WTC11 (cell line): ENCODE results near the gene PANK4.

ENCODE experiments used
- CBFB ChIP-seq: sonication (generic); formaldehyde crosslinking; IDR thresholded peaks from 2 replicates; pipeline ENCODE4 v1.8.1; 2022; ENCODE audit warnings: mild to moderate bottlenecking, low read depth, missing genetic modification reagents
- JAZF1 ChIP-seq: fragments of 250-450 bp; sonication (Bioruptor Pico); IDR thresholded peaks from 2 replicates; pipeline ENCODE4 v1.9.0; 2021; ENCODE audit warnings: moderate library complexity, mild to moderate bottlenecking, inconsistent platforms
- JUN ChIP-seq: sonication (generic); formaldehyde crosslinking; IDR thresholded peaks from 2 replicates; pipeline ENCODE4 v1.8.0; 2023; ENCODE audit warnings: mild to moderate bottlenecking, missing genetic modification reagents
- NFYB ChIP-seq: sonication (generic); formaldehyde crosslinking; conservative IDR thresholded peaks from 2 replicates; pipeline ENCODE4 v1.8.0; 2022; ENCODE audit warnings: low read depth, missing genetic modification reagents
- NR2C2 ChIP-seq: sonication (generic); formaldehyde crosslinking; IDR thresholded peaks from 2 replicates; pipeline ENCODE4 v1.8.0; 2022; ENCODE audit warnings: mild to moderate bottlenecking, missing genetic modification reagents
- TP53 ChIP-seq: sonication (generic); formaldehyde crosslinking; IDR thresholded peaks from 2 replicates; pipeline ENCODE4 v1.8.1; 2023; ENCODE audit warnings: mild to moderate bottlenecking, missing genetic modification reagents
- ZNF138 ChIP-seq: sonication (generic); formaldehyde crosslinking; conservative IDR thresholded peaks from 2 replicates; pipeline ENCODE4 v1.8.1; 2022; ENCODE audit warnings: mild to moderate bottlenecking, moderate library complexity, missing genetic modification reagents
- TF ChIP-seq, protein P1 (sequence below): fragments of 200-600 bp; IDR thresholded peaks from 2 replicates; pipeline ENCODE4 v1.8.0; 2022; ENCODE audit warnings: antibody characterized with exemption
- TF ChIP-seq, protein P2 (sequence below): sonication (generic); formaldehyde crosslinking; IDR thresholded peaks from 2 replicates; pipeline ENCODE4 v1.8.1; 2022; ENCODE audit warnings: low read depth, mild to moderate bottlenecking, moderate library complexity, missing genetic modification reagents, borderline replicate concordance
- TF ChIP-seq, protein P3 (sequence below): fragments of 250-450 bp; sonication (Bioruptor Pico); IDR thresholded peaks from 2 replicates; pipeline ENCODE4 v1.9.0; 2021; ENCODE audit warnings: mild to moderate bottlenecking
- TF ChIP-seq, protein P4 (sequence below): sonication (generic); formaldehyde crosslinking; IDR thresholded peaks from 2 replicates; pipeline ENCODE4 v1.8.1; 2022; ENCODE audit warnings: low read depth, missing genetic modification reagents, borderline replicate concordance
- TF ChIP-seq, protein P5 (sequence below): sonication (generic); formaldehyde crosslinking; IDR thresholded peaks from 2 replicates; pipeline ENCODE4 v1.8.1; 2023; ENCODE audit warnings: mild to moderate bottlenecking, moderate library complexity, missing genetic modification reagents
- TF ChIP-seq, protein P6 (sequence below): sonication (generic); formaldehyde crosslinking; IDR thresholded peaks from 2 replicates; pipeline ENCODE4 v1.8.0; 2022; ENCODE audit warnings: mild to moderate bottlenecking, missing genetic modification reagents
- TF ChIP-seq, protein P7 (sequence below): sonication (generic); formaldehyde crosslinking; IDR thresholded peaks from 2 replicates; pipeline ENCODE4 v1.8.1; 2023; ENCODE audit warnings: mild to moderate bottlenecking, missing genetic modification reagents, moderate library complexity

DNA sequence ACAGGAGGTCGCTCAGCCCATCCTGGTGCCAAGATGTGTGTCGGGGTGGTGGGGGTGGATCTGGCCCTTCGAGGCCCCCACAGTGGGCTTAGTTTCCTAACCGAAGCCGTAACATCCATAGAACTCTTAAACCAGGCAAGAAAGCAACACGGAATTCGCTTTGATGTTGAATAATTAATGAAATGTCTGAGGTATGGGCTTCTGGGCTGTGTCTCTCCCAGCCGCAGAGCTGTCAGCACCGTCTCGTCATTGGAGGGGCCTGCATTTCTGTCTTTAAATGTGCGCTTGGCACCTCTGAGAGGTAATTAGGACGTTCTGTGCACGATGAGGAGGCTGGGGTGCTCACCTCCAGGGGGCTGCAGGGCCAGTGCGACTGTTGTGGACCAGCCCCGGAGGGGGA lies 63.6 kb downstream of the PANK4 start:
- TF ChIP-seq, protein P1, sequence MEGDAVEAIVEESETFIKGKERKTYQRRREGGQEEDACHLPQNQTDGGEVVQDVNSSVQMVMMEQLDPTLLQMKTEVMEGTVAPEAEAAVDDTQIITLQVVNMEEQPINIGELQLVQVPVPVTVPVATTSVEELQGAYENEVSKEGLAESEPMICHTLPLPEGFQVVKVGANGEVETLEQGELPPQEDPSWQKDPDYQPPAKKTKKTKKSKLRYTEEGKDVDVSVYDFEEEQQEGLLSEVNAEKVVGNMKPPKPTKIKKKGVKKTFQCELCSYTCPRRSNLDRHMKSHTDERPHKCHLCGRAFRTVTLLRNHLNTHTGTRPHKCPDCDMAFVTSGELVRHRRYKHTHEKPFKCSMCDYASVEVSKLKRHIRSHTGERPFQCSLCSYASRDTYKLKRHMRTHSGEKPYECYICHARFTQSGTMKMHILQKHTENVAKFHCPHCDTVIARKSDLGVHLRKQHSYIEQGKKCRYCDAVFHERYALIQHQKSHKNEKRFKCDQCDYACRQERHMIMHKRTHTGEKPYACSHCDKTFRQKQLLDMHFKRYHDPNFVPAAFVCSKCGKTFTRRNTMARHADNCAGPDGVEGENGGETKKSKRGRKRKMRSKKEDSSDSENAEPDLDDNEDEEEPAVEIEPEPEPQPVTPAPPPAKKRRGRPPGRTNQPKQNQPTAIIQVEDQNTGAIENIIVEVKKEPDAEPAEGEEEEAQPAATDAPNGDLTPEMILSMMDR = no peak
- TF ChIP-seq, protein P2, sequence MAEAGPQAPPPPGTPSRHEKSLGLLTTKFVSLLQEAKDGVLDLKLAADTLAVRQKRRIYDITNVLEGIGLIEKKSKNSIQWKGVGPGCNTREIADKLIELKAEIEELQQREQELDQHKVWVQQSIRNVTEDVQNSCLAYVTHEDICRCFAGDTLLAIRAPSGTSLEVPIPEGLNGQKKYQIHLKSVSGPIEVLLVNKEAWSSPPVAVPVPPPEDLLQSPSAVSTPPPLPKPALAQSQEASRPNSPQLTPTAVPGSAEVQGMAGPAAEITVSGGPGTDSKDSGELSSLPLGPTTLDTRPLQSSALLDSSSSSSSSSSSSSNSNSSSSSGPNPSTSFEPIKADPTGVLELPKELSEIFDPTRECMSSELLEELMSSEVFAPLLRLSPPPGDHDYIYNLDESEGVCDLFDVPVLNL = no peak
- TF ChIP-seq TP53 (CRISPR knock-in tag) = no peak
- TF ChIP-seq ZNF138 (CRISPR knock-in tag) = no peak
- TF ChIP-seq, protein P3, sequence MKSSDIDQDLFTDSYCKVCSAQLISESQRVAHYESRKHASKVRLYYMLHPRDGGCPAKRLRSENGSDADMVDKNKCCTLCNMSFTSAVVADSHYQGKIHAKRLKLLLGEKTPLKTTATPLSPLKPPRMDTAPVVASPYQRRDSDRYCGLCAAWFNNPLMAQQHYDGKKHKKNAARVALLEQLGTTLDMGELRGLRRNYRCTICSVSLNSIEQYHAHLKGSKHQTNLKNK (CRISPR knock-in tag) = no peak
- no peak for TF ChIP-seq JUN (CRISPR knock-in tag)
- no peak for TF ChIP-seq NR2C2 (CRISPR knock-in tag)
- TF ChIP-seq CBFB (CRISPR knock-in tag) = no peak
- TF ChIP-seq JAZF1 = no peak
- TF ChIP-seq, protein P4, sequence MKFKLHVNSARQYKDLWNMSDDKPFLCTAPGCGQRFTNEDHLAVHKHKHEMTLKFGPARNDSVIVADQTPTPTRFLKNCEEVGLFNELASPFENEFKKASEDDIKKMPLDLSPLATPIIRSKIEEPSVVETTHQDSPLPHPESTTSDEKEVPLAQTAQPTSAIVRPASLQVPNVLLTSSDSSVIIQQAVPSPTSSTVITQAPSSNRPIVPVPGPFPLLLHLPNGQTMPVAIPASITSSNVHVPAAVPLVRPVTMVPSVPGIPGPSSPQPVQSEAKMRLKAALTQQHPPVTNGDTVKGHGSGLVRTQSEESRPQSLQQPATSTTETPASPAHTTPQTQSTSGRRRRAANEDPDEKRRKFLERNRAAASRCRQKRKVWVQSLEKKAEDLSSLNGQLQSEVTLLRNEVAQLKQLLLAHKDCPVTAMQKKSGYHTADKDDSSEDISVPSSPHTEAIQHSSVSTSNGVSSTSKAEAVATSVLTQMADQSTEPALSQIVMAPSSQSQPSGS = no peak
- TF ChIP-seq, protein P5, sequence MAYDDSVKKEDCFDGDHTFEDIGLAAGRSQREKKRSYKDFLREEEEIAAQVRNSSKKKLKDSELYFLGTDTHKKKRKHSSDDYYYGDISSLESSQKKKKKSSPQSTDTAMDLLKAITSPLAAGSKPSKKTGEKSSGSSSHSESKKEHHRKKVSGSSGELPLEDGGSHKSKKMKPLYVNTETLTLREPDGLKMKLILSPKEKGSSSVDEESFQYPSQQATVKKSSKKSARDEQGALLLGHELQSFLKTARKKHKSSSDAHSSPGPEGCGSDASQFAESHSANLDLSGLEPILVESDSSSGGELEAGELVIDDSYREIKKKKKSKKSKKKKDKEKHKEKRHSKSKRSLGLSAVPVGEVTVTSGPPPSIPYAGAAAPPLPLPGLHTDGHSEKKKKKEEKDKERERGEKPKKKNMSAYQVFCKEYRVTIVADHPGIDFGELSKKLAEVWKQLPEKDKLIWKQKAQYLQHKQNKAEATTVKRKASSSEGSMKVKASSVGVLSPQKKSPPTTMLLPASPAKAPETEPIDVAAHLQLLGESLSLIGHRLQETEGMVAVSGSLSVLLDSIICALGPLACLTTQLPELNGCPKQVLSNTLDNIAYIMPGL (CRISPR knock-in tag) = no peak
- no peak for TF ChIP-seq NFYB
- TF ChIP-seq, protein P6, sequence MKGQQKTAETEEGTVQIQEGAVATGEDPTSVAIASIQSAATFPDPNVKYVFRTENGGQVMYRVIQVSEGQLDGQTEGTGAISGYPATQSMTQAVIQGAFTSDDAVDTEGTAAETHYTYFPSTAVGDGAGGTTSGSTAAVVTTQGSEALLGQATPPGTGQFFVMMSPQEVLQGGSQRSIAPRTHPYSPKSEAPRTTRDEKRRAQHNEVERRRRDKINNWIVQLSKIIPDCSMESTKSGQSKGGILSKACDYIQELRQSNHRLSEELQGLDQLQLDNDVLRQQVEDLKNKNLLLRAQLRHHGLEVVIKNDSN = no peak
- TF ChIP-seq, protein P7, sequence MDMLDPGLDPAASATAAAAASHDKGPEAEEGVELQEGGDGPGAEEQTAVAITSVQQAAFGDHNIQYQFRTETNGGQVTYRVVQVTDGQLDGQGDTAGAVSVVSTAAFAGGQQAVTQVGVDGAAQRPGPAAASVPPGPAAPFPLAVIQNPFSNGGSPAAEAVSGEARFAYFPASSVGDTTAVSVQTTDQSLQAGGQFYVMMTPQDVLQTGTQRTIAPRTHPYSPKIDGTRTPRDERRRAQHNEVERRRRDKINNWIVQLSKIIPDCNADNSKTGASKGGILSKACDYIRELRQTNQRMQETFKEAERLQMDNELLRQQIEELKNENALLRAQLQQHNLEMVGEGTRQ (CRISPR knock-in tag) = no peak
